NCI-H2029 (cell line): ENCODE data around the gene EXO1.

Experiments used
- DNase-seq: peaks from one replicate; lab custom pipeline; 2025; lab: John Stamatoyannopoulos, UW

The EXO1 gene

DNA sequence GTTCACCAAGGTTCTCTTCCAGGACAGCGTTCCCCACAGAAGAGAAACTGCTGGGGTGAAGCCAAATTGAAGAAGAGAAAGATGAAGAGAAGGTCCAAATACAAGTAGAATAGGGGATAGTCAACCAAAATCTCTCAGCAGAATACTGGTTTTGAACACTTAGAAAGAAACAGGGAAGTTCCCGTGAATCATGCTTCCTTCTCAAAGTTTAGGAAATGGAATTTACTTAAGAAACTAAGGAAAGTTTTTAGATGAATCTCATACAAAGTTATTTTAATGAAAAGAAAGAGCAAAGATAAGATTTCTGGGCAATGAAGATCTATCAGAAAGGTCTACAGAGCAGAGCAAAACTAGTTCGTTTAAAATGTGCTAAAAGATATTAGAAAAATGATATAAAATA is 43.3 kb downstream of the EXO1 start:
- no peak for DNase-seq

DNA sequence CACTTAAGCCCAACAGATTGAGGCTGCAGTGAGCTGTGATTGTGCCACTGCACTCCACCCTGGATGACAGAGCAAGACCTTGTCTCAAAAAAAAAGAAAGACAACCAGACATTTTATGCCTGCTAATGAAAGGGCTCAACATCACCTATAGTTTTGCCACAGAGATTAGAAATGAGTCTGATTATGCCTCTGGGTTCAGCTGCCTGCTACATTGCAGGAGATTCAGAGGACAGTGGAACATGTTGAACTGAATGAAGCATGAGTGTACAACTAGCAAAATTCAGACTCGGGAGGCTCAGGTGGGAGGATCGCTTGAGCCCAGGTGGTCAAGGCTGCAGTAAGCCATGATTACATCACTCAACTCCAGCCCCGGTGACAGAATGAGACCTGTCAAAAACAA is 46.0 kb downstream of the EXO1 start:
- no peak for DNase-seq

DNA sequence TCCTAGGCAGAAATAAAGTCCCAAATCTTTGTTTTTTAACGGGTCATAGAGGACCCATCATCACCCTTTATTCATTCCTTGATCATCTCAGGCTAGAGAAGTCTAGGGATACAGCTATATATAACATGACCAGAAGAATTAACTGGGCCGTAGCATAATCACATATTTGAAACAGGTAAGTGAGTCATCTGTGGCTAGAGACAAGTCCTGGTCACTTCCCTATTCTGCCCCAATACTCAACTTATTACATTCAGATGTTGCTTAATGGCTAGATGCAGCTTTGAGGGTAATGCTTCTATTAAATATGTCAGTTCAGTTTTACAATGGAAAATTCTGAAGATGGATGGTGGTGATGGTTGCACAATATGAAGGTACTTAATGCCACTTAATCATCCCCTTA is 47.0 kb downstream of the EXO1 start:
- no peak for DNase-seq

DNA sequence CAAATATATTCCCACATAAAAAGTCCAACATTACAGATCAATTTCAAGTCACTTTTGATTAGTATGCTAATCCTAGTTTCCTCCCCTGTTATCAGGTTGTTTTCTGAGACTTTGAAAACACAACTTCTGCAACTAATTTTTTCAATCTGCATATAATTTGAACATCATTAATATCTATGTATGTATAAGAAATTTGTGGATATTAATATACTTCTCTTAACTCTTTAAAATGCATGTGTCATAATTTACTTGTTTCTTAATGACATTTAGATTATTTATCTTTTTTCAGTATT is 48.6 kb downstream of the EXO1 start:
- DNase-seq, result no peak

DNA sequence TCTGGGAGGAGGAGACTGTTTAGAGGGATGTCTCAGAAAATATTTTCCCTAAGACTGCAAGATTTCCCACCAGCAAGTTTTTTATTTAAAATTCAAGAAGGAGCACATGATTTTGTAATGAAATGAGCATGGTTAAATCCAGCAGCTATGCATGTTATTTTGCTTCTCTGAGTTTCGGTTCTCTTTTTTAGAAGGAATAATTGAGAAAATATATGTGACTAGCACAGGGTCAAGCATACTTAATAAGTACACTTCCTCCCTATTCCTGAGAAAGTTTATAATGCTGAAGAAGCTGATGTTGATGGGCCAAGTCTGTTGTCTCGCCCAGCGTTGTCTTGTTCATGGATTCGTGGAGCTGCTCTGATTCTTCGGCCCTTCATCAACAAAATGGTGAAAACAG is 51.2 kb downstream of the EXO1 start:
- DNase-seq, result no peak

DNA sequence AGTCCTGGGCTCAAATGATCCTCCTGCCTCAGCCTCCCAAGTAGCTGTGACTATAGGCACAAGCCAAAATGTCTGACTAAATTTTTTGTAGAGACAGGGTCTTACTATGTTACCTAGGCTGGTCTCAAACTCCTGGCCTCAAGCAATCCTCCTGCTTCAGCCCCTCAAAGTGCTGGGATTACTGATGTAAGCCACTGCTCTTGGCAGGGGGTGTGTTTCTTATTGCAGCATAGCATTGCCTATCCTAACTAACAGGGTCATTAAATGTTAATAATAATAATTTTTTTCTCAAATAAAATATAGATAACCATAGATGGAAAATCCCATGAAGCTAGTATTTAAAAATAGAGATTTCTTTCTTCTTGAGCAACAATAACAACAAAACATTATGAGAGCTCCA is 52.4 kb downstream of the EXO1 start:
- no peak for DNase-seq

DNA sequence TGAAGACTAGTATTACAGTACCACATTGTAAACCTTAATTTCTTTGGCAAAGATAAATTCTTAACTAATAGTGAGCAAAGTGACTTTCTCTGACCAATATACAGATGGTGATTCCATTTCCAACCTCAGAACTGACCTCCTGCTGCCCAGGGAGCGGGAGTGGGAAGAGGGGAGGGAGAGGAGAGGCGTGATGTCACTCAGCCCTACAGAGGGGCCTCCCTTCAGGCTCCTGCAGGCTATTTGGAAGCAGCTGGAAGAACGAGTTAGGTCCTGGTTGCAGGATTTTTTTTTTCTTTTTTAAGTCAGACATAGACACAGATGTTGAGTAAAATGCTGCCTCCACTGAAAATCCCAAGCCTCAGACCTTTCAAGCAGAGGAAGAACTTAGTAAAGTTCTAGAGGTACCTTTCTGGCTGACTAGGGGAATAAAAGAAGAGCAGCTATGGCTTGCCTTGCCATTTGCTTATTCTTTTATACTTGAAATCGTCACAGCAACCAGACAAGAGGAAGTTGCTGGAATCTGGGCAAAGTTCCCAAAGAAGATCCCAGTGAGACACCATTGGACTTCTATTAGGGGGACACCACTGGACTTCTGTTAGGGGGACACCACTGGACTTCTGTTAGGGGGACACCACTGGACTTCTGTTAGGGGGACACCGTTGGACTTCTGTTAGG is 54.5 kb downstream of the EXO1 start:
- DNase-seq, result no peak

DNA sequence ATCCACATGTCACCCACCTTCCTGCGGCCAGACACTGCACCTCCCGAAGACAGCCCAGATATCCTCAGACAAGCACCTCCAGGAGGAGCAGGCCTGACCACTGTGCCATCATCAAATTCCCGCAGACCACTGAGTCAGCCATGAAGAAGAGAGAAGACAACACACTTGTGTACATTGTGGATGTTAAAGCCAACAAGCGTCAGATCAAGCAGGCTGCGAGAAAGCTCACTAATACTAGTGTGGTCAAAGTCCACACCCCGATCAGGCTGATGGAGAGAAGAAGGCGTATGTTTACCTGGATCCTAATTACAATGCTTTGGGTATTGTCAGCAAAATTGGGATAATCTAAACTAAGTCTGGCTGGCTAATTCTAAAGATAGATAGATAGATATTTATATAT is 68.2 kb downstream of the EXO1 start:
- no peak for DNase-seq

DNA sequence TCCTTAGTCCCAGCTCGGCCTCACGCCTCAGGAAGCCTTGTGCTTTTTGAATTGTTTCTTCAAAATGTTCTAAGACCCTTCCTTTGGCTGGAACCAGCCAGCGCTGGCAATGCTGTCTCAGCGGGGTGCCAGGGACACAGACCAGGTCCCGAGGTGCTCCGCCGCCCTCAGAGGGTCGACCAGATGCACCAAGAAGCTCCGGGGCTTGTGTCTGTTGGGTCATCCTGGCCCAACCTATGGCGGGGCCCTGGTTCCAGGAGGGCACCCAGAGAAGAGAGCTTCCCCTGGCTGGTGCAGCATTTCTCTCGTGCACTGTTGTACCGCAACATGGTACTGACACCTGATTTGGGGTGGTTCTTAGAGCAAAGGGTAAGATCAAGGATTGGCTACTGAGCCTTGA is 69.5 kb downstream of the EXO1 start:
- DNase-seq, result no peak

DNA sequence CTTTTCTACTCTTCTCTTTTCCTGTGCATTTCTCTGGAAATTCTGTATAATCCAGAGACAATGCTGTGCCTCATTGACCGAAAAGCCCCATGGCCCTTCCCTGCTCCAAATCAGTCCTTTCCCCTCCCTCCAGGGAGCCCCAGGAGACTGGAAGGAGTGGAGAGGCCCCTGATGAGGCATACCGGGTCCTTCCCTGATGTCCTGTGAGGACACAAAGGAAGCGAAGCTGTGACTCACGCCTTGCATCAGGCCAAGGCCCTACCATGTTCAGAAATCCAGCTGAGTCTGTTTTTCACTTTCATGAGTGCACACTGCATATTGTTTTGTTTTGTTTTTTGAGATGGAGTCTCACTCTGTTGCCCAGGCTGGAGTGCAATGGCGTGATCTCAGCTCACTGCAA is 70.9 kb downstream of the EXO1 start:
- no peak for DNase-seq

DNA sequence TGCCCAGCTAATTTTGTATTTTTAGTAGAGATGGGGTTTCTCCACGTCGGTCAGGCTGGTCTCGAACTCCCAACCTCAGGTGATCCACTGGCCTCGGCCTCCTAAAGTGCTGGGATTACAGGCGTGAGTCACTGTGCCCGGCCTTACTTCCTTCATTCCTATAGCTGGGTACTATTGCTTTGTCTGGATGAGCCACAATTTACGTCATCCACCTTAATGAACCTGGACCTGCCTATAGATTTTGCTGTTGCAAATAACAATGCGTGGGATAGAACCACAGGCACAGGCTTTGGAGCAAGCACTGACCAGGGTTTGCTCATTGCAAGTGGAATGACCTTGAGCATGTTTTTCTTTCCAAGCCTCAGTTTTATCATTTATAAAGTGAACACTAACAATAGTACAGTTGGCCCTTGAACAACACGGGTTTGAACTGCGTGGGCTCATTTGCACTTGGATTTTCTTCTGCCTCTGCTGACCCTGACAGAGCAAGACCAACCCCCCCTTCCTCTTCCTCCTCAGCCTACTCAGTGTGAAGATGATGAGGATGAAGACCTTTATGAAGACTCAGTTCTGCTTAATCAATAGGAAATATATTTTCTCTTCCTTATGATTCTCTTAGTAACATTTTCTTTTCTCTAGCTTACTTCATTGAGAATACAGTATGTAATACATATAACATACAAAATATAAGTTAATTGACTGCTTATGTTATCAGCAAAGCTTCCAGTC is 76.2 kb downstream of the EXO1 start:
- DNase-seq, result no peak

DNA sequence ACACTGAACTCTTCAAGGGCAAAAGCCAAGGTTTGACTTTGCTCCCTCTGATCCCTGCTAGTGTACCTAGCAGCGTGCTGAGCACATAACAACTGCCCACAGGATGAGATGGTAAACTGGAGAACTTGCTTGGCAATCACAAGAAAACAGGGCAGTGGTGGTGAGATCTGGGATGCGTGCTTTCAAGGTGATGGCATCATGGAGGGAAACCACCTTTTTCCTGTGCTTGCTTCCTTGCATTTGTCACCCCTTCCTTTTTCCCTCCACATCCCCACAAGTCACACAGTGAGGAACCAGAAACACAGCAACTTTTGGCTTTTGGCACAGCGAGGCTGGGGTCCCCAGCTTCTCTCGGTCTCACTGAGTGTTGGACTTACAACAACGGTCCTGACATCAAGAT is 78.1 kb downstream of the EXO1 start:
- no peak for DNase-seq

DNA sequence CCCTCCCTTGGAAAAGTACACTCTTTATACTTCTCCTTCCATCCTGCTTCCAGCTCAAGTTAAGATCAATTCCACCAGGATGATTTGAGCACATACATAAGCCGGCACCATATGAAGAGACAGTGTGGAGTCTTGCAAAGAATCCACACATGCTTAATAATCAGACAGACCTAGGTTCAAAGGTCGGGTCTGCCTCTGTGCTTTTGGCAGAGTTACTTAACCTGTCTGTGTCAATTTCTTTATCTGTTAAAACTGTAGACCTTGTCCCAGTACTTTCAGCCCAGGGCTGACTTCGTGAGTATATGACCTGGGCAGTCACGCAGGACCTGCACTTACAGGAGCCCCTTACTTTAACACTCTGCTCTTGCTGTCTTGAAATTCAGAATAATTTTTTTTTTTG is 79.3 kb downstream of the EXO1 start:
- no peak for DNase-seq

DNA sequence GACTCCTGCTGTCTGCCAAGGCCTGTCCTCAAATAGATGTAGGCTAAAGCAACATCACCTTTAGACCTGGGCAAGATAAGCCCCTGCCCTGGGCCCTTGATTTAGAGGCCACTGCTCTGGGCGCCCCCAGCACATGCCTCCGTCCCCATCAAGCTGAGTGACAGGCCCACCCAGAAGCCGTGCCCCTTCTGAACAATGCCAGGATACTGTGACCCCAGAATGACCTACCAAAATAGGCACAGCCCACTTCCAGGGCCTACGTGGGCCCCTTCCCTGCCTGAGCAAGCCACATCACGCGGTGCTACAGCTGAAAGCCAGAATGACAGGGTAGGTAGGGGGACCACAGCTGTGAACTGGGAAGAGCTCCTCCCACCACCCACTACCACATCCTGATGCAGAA is 84.8 kb downstream of the EXO1 start:
- DNase-seq, result no peak

DNA sequence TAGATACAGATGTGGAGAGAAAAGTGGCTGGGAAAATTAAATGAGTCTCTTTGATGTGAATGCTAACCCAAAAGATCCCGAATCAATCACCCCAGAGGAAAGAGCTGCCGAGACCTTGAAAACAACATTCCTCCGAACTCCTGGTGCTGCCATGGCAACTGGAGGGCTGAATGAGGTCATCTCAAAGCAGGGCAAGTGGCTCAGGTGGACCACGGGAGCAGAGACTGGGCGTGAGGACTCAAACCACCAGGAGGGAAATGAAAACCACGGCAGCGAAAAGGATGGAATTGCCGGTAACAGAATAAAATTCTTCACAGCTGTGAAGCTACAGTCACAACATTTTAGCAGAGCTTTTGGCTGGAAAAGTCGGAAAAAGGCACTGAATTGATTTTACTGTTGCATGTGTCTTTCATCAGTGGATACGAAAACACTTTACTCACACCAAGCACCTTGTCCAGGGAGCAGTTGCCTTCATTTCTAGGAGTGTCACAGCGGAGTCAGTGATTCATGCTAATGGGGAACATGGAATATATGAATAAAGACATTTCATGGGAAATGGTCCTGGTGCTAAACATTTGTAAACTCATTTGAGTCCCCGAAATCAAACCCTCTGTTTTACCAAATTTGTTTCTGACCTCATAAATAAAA is 86.3 kb downstream of the EXO1 start:
- DNase-seq, result no peak

DNA sequence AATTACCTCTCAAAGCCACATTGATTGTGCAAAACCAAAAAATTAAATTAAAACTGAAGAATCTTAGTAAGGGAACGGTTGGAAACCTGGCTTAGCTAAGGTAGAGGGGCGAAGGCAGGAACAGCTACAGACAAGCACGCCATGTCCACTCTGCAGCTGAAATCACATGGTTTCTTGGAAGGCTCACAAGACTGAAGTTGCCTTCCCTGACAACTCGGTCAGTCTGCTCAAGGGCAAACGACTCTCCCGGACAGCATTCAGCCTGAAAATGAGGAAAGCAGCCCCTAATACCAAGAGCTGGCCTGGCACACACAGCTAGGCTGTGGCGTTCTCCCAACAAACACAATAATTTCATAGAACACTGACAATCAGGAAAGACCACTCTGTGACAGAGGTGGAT is 86.9 kb downstream of the EXO1 start:
- DNase-seq, result no peak
